ENCODE measurements around the gene SNRPD3.
A peak's percentile ranks its signal among the peaks of the same experiment; 100 is the strongest.
"Not testable (repeated sequence)": the region's sequence is repeated elsewhere in the genome, so short reads cannot be mapped to it uniquely, and the experiment has no call there.

The SNRPD3 gene

DNA sequence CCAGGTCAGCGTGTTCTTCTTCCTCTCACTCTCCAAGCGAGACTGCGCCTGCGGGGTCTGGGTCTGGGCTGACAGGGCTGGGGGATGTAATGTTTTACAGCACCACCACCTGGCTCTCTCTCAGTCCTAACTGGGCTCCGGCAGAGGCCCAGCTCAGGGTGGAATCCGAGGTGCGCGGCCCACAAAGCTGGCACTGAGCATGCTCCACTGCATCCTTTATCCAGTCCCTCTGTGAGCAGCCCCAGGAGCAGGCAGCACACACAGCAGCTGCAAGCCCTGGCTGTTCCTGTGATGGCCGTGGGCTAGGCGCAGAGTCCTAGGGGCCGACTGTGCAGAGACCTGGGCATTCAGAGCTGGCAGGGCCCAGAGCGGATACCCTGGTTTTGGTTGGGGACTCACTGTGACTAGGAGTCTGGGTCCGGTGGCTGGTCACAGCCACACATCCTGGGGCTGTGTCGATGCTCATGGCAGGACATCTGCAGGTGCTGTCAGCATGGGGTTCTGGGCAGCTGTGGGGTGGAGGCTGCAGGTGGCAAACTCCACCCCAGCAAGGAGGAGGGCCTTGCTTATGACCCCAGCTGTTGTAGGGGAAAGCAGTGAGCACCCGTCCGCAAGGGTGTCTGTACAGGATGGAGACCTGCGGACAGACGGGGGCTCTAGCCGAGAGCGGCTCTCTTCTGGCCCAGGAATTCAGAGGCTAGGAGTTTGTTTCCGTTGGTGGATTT, 33.1 kb downstream of the SNRPD3 start:
- peak overlapping the region in 1 of 2 donors; percentile 38 for H3K27ac ChIP-seq
- DNase-seq (ENCODE audit: low spot score) = no peak
- no peak overlapping the region for H3K4me3 ChIP-seq
- TF ChIP-seq, protein P1, sequence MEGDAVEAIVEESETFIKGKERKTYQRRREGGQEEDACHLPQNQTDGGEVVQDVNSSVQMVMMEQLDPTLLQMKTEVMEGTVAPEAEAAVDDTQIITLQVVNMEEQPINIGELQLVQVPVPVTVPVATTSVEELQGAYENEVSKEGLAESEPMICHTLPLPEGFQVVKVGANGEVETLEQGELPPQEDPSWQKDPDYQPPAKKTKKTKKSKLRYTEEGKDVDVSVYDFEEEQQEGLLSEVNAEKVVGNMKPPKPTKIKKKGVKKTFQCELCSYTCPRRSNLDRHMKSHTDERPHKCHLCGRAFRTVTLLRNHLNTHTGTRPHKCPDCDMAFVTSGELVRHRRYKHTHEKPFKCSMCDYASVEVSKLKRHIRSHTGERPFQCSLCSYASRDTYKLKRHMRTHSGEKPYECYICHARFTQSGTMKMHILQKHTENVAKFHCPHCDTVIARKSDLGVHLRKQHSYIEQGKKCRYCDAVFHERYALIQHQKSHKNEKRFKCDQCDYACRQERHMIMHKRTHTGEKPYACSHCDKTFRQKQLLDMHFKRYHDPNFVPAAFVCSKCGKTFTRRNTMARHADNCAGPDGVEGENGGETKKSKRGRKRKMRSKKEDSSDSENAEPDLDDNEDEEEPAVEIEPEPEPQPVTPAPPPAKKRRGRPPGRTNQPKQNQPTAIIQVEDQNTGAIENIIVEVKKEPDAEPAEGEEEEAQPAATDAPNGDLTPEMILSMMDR (IDR thresholded peaks at IDR 0.05) = no peak

DNA sequence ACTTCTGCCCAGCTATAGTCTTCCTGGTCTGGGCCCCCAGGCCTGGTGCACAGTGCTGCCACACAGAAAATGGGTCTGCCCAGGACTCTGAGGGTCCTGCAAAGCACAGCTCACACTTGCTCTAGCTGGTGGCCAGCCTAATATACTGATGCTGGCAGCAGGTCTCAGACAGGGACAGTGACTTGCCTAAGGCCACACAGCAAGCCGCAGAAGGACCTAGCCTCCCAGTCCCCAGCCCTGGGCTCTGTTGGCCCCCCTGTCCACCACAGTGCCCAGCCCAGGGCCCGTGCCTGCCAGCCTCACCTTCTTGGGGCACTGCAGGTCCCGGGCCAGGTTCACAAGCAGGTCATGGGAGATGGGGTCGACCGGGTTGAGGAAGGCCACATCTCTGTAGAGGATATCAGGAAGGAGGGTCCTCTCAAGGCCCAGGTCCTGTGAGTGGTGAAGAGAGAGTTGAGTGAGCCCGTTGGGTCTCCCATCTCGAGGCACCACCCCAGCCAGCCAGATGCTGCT, 33.8 kb downstream of the SNRPD3 start:
- DNase-seq (ENCODE audit: low spot score) = no peak
- TF ChIP-seq, protein P1 (IDR thresholded peaks at IDR 0.05) = no peak
- H3K27ac ChIP-seq = peak overlapping the region in 1 of 2 donors; percentile 38
- no peak overlapping the region for H3K4me3 ChIP-seq

DNA sequence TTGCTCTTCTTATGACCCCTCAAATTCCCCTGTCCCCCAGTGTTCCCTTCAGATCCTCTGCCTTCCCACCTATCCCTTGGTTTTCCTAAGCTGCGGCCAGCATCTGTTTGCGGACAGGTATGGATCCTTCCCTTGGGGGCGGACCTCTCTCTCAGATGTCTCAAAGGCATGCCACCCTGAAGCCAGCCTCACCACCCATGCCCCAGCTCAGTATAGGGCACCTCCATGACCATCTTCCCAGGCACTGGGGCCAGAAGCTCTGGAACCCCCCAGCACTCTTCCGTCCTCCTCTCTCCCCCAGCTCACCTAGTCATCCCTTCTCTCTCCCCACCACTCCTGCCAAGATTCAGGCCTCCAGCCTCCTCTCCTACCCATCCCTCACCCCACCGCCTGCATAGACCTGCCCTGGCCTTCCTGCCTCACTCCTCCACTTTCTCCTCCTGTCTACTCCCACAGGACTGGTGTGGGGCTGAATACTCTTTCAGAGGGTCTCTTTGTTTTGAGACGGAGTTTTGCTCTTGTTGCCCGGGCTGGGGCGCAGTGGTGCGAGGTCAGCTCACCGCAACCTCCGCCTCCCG, 34.9 kb downstream of the SNRPD3 start:
- no peak for DNase-seq (ENCODE audit: low spot score)
- TF ChIP-seq, protein P1 (IDR thresholded peaks at IDR 0.05) = no peak
- Histone ChIP-seq H3K4me3 (no peak overlapping the region), H3K27ac (no peak overlapping the region)

DNA sequence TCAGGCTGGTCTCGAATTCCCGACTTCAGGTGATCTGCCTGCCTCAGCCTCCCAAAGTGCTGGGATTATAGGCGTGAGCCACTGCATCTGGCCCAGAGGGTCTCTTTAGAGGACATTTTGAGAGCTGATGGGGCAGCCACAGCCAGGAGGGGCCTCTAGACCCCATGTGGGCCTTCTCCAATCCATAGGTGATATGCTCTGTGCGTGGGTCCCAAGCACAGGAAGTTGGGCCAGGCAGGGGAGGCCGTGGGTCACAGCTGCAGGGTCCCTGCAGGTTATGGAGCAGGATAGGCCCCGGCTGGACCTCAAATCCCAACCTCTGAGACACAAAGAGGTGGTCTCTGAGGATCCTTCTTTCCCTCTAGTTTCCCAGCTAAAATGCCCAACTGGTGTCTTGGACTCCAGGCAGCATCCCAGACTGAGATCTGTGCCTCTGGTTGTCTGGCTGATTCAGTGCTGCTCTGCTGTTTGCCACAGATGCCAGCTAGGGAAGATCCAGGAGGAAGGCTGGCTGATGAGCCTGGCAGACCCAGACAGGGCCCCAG, 35.6 kb downstream of the SNRPD3 start:
- H3K4me3 ChIP-seq = no peak overlapping the region
- no peak for DNase-seq (ENCODE audit: low spot score)
- peak overlapping the region in 1 of 2 donors; percentile 92 for H3K27ac ChIP-seq
- TF ChIP-seq, protein P1 (IDR thresholded peaks at IDR 0.05) = no peak

DNA sequence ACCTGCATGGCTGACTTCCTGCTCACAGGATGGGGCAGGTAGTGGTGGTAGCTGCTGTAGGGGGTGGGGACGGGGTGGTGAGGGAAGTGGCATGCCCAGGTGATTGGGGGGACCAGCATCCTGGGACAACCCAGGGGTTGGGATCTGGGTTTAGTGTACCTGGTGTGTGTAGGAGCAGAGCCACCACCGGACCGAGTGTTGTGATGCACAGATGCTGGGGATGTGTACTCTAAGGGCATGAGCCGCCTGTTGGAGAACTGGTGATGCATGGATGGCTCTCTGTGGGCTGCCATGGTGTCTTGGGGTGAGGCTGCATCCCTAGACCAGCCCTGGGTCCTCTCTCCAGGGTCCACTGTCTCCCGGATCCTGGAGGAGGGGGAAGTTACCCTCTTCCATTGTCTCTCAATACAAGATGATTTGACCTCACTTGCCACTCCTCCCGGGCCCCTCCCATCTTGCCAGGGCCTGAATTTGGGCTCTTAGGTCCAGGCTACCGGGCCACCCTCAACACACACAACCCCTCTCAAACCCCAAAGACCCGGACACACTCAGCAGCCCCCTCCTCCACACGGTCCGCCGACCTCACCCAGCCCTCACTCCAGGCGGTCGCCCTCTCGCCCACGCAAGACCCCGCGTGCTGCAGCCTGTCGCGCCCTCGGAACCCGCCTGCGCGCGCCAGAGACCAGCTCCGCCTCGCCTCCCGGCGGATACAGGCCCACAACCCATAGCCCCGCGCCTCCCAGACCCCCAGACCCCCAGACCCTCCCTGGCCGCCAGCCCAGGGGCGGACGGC, 36.5 kb downstream of the SNRPD3 start:
- peak overlapping the region; percentile 47 to 92 for H3K27ac ChIP-seq
- peak; percentile 75 for DNase-seq (ENCODE audit: low spot score)
- peak overlapping the region; percentile 91 for H3K4me3 ChIP-seq
- TF ChIP-seq, protein P1 (IDR thresholded peaks at IDR 0.05) = no peak

DNA sequence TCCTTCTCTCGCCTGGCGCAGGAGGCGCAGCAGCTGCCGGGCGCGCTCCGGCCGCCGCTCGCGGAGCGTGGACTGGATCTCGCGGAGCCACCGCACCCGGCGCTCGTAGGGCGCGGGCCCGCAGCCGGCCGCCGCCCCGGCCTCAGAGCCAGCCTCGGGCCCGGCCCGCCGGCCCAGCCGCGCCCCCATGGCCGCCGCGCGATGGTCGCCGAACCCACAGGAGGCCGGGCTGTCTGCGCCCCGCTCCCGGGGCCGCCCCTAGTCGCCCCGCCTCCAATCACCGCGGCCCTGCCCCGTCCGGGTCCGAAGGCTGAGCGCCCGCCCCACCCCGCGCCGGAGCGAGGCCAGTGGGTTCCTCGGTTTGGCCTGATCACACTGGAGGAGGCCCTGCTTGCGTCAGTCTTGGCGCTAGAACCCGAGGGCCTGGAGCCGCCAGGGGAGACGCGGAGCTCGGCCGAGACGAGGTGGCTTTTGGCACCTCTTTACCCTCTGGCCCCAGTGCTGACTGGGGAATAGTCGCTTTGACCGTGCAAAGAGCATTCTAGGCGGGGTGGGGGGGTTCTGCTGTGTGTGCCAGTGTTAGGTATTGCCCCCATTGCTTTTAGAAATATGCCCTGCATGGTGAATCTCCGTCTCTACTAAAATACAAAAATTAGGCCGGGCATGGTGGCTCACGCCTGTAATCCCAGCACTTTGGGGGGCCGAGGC, 37.2 kb downstream of the SNRPD3 start, which contains the start of gene LRRC75B:
LRRC75B (minus strand) TSS at position 223 of the 708 bp plus-strand sequence; CDS start at position 189, 34 bp downstream.
- Histone ChIP-seq H3K27ac (peak within 1 kb of the TSS; percentile 47 to 92), H3K4me3 (peak within 1 kb of the TSS; percentile 91)
- TF ChIP-seq, protein P1 (IDR thresholded peaks at IDR 0.05) = no peak

DNA sequence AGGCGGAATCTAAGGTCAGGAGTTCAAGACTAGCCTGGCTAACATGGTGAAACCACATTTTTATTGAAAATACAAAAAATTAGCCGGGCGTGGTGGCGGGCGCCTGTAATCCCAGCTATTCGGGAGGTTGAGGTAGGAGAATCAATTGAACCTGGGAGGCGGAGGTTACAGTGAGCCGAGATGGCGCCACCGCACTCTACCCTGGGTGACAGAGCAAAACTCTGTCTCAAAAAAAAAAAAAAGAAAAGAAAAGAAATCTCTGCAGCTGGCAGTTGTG, 37.7 kb downstream of the SNRPD3 start:
- H3K27ac ChIP-seq = peak overlapping the region; percentile 47 to 92
- peak overlapping the region; percentile 91 for H3K4me3 ChIP-seq
- DNase-seq (ENCODE audit: low spot score) = not testable (repeated sequence)

More for the DNA sequence above, 37.2 kb downstream of the SNRPD3 start, which contains the start of gene LRRC75B:
- peak; percentile 91 for DNase-seq (ENCODE audit: low spot score)
